Measurements from ENCODE around the gene RIN1. TPM values are rescaled to one million over a fixed set of nuclear protein-coding genes. Genes with fewer than 3 reads are reported as not detected.

RIN1 gene
- total and polyA plus RNA-seq, 2 of the 13 experiments (the other 11 are each of a cell fraction or from before 2014, with no cell fraction given): 2.4 to 4.1 TPM

DNA sequence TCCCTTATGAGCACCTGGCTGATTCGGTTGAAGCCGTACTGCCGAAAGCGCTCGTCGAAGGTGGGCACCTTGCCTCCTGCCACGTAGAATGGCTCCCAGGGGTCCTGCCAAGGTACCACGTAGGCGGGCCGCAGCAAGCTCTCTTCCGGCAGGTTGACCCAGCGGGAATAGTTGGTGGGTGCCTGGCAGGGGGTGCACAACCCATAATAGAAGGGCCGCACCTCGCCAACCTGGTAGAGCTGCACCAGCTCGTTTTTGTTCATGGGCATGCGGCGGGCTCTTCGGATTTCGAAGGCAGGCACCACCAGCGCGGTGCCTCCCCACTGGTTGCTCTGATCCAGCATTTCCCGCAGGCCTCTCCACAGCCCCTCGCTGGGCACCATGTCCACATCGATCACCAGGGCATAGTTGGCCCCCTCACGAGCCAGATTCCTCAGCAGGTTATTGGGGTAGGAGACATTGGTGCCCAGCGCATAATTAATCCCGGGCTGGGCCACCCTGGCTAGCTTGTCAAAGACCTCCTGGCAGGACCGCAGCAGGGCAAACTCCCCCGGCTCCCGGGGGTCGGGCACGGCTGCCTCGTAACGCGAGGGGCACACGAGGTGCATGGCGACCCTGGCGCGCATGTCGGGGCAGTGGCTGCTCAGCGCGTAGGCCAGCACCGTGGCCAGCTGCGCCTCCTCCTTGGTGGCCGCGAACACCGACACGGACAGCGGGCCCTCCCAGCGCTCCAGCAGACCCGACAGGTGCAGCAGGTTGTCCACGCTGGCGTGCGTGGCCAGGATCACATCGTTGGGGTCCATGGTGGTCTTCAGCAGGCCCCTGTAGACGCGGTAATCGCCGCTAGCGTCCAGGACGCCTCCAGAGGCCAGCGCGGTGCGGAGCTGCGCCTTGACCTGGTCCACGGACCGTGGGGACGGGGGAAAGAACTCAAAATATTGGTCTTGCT, 10.5 kb upstream of the RIN1 start (continued):
- TF ChIP-seq, protein P1, sequence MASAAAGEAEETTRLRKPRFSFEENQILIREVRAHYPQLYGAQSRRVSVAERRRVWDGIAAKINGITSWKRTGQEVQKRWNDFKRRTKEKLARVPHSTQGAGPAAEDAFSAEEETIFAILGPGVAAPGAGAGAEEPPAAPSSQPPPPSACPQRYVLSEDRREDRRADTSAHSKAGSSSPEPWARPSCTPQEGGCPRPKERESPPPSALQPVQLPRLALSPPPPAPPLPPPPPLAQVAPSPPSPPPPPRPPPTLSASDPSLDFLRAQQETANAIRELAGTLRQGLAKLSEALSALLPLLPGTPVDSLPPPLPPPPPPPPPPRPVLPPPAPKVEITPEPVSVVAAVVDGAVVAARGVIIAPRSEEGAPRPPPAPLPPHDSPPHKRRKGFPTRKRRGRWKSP (CRISPR knock-in tag; IDR thresholded peaks at IDR 0.05): peak; percentile 38
- TF ChIP-seq HOXA5 (CRISPR knock-in tag; IDR thresholded peaks at IDR 0.05) (peak; percentile 67; the same call in 1 of the 2 replicates), HNRNPH1 (optimal IDR thresholded peaks at IDR 0.05; ENCODE audit: low read depth, low read length) (no peak), ZNF274 (CRISPR knock-in tag; IDR thresholded peaks at IDR 0.05) (no peak), FOXM1 (CRISPR knock-in tag; IDR thresholded peaks at IDR 0.05) (no peak), ZNF552 (CRISPR knock-in tag; IDR thresholded peaks at IDR 0.05; ENCODE audit: borderline replicate concordance) (no peak), ZFAT (CRISPR knock-in tag; conservative IDR thresholded peaks at IDR 0.05) (0 out of 2 replicates have a peak, but pooled peaks have one; percentile 21), ZNF430 (CRISPR knock-in tag; IDR thresholded peaks at IDR 0.05) (no peak), GFI1 (CRISPR knock-in tag; IDR thresholded peaks at IDR 0.05; ENCODE audit: borderline replicate concordance) (peak; percentile 31; the same call in 1 of the 2 replicates), ZNF605 (CRISPR knock-in tag; IDR thresholded peaks at IDR 0.05) (no peak), ZNF17 (CRISPR knock-in tag; IDR thresholded peaks at IDR 0.05) (no peak), ETV5 (CRISPR knock-in tag; IDR thresholded peaks at IDR 0.05; ENCODE audit: borderline replicate concordance) (no peak), ZNF383 (CRISPR knock-in tag; IDR thresholded peaks at IDR 0.05; ENCODE audit: borderline replicate concordance) (no peak), NCOR1 (IDR thresholded peaks at IDR 0.05; ENCODE audit: borderline replicate concordance, low read length) (no peak), TEAD3 (CRISPR knock-in tag; optimal IDR thresholded peaks at IDR 0.05; ENCODE audit: borderline replicate concordance) (no peak), RORA (CRISPR knock-in tag; IDR thresholded peaks at IDR 0.05) (no peak), TMF1 (CRISPR knock-in tag; IDR thresholded peaks at IDR 0.05; ENCODE audit: low read depth) (no peak), SOX5 (CRISPR knock-in tag; IDR thresholded peaks at IDR 0.05; ENCODE audit: borderline replicate concordance) (no peak), ZNF225 (CRISPR knock-in tag; IDR thresholded peaks at IDR 0.05) (peak; percentile 50; the same call in 1 of the 2 replicates)
- TF ChIP-seq, protein P2, sequence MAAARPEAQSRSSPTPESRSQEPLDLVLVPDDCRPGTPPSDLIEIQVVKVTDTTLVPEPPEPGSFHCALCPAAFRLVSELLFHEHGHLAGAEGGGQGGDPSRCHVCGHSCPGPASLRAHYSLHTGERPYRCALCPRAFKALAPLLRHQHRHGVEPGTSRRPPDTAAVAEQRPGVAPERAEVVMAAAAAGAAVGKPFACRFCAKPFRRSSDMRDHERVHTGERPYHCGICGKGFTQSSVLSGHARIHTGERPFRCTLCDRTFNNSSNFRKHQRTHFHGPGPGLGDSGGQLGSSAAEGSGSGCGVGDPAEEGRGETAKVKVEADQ (CRISPR knock-in tag; IDR thresholded peaks at IDR 0.05; ENCODE audit: borderline replicate concordance): no peak
- TF ChIP-seq, protein P3, sequence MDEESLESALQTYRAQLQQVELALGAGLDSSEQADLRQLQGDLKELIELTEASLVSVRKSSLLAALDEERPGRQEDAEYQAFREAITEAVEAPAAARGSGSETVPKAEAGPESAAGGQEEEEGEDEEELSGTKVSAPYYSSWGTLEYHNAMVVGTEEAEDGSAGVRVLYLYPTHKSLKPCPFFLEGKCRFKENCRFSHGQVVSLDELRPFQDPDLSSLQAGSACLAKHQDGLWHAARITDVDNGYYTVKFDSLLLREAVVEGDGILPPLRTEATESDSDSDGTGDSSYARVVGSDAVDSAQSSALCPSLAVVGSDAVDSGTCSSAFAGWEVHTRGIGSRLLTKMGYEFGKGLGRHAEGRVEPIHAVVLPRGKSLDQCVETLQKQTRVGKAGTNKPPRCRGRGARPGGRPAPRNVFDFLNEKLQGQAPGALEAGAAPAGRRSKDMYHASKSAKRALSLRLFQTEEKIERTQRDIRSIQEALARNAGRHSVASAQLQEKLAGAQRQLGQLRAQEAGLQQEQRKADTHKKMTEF (CRISPR knock-in tag; IDR thresholded peaks at IDR 0.05): no peak
- TF ChIP-seq, protein P4, sequence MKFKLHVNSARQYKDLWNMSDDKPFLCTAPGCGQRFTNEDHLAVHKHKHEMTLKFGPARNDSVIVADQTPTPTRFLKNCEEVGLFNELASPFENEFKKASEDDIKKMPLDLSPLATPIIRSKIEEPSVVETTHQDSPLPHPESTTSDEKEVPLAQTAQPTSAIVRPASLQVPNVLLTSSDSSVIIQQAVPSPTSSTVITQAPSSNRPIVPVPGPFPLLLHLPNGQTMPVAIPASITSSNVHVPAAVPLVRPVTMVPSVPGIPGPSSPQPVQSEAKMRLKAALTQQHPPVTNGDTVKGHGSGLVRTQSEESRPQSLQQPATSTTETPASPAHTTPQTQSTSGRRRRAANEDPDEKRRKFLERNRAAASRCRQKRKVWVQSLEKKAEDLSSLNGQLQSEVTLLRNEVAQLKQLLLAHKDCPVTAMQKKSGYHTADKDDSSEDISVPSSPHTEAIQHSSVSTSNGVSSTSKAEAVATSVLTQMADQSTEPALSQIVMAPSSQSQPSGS (CRISPR knock-in tag; IDR thresholded peaks at IDR 0.05): no peak
- TF ChIP-seq, protein P5, sequence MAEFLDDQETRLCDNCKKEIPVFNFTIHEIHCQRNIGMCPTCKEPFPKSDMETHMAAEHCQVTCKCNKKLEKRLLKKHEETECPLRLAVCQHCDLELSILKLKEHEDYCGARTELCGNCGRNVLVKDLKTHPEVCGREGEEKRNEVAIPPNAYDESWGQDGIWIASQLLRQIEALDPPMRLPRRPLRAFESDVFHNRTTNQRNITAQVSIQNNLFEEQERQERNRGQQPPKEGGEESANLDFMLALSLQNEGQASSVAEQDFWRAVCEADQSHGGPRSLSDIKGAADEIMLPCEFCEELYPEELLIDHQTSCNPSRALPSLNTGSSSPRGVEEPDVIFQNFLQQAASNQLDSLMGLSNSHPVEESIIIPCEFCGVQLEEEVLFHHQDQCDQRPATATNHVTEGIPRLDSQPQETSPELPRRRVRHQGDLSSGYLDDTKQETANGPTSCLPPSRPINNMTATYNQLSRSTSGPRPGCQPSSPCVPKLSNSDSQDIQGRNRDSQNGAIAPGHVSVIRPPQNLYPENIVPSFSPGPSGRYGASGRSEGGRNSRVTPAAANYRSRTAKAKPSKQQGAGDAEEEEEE (CRISPR knock-in tag; IDR thresholded peaks at IDR 0.05; ENCODE audit: borderline replicate concordance): no peak

Data from HepG2 (cell line).